Raji (cell line): ENCODE data around the gene TDRD1.

Experiments
- POLR2A ChIP-seq: IDR thresholded peaks from 2 replicates; pipeline ENCODE4 v1.6.1; 2011; ENCODE audit warnings: low read depth, low read length, control low read depth; ENCODE audit not compliant: insufficient read depth

TDRD1 gene, protein sequence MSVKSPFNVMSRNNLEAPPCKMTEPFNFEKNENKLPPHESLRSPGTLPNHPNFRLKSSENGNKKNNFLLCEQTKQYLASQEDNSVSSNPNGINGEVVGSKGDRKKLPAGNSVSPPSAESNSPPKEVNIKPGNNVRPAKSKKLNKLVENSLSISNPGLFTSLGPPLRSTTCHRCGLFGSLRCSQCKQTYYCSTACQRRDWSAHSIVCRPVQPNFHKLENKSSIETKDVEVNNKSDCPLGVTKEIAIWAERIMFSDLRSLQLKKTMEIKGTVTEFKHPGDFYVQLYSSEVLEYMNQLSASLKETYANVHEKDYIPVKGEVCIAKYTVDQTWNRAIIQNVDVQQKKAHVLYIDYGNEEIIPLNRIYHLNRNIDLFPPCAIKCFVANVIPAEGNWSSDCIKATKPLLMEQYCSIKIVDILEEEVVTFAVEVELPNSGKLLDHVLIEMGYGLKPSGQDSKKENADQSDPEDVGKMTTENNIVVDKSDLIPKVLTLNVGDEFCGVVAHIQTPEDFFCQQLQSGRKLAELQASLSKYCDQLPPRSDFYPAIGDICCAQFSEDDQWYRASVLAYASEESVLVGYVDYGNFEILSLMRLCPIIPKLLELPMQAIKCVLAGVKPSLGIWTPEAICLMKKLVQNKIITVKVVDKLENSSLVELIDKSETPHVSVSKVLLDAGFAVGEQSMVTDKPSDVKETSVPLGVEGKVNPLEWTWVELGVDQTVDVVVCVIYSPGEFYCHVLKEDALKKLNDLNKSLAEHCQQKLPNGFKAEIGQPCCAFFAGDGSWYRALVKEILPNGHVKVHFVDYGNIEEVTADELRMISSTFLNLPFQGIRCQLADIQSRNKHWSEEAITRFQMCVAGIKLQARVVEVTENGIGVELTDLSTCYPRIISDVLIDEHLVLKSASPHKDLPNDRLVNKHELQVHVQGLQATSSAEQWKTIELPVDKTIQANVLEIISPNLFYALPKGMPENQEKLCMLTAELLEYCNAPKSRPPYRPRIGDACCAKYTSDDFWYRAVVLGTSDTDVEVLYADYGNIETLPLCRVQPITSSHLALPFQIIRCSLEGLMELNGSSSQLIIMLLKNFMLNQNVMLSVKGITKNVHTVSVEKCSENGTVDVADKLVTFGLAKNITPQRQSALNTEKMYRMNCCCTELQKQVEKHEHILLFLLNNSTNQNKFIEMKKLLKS

DNA sequence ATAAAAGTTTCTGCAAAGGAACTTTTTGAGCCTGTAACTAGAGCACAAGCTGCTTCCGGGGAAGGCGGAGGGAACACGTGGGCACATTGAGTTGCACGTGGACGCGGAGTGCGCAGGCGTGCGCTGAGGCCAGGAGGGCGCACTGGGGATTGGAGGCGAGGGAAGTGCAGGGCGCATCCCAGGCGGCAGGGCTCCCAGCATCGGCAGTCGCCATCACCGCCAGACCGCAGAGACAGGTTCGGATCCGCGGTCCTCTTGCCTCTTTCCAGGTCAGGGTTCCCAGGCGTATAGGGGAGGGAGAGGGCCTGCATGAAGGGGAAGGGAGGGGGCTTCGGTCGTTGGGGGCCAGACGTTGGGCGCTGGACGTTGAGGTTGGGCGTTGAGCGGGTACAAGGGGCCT lies at the start of gene TDRD1:
TDRD1 (plus strand) TSS at position 206 of the 400 bp plus-strand sequence. CDS start 8,479 bp downstream, outside the sequence.
- no peak for TF ChIP-seq POLR2A

DNA sequence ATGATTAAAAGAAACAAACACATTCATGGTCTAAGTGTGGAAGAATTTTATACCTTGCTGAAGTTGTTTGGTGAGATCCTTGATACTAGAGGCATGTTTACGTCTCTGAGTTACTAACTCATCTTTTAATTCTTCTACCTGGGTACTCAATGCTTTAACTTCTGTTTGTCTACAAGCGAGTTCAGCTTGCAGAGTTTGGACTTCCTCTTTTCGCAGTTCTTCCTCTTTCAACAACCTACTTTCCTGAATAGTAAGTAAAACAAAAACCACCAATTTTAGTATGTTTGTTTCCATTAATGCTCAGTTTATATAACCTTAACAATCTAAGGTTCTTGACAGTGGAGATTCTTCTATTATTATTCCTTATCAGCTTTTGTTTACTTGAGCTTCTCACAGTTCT lies 48.1 kb upstream of the TDRD1 start:
- TF ChIP-seq POLR2A = no peak

GRCh38 chr10:114135476-114135875 lies 43.7 kb upstream of the TDRD1 start:
- no peak for TF ChIP-seq POLR2A

GRCh38 chr10:114138581-114138980 lies 40.6 kb upstream of the TDRD1 start:
- no peak for TF ChIP-seq POLR2A

GRCh38 chr10:114140036-114140435 lies 39.1 kb upstream of the TDRD1 start:
- TF ChIP-seq POLR2A = no peak

GRCh38 chr10:114142018-114142417 lies 37.1 kb upstream of the TDRD1 start:
- no peak for TF ChIP-seq POLR2A

DNA sequence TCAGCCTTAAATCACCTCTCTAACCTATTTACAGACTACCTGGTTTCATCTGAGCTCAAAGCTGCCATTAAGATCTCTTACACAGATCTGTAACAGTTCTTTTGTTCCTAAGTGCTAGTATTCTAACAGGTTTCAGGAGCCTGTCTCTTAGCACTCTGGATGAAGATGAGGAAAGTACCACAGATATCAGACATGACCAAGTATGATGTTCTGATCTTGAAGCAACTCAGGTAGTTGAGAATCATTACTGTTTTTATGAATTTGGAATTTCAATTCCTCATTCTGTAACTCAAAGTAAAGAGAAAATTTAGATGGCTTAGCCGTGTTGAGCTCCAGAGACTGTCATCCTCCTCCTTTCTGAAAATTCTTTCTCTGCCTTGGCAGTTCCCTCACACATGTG lies 36.0 kb upstream of the TDRD1 start:
- TF ChIP-seq POLR2A = no peak

DNA sequence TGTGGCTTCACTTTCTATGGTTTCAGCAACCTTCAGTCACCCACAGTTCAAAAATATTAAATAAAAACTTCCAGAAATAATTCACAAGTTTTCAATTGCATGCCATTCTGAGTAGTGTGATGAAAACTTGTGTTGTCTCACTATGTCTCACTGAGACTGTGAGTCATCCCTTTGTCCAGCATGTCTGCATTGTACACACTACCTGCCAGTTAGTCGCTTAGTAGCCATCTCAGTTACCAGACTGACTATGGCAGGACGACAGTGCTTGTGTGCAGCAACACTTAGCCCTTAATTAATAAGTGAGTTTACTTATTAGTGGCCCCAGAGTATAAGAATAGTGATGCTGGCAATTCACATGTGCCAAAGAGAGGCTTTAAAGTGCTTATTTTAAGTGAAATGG lies 27.7 kb upstream of the TDRD1 start:
- TF ChIP-seq POLR2A = no peak

- TF ChIP-seq POLR2A = no peak
Observed at GRCh38 chr10:114151892-114152291, 27.3 kb upstream of the TDRD1 start.

- TF ChIP-seq POLR2A = no peak
Observed at GRCh38 chr10:114157912-114158311, 21.2 kb upstream of the TDRD1 start.

DNA sequence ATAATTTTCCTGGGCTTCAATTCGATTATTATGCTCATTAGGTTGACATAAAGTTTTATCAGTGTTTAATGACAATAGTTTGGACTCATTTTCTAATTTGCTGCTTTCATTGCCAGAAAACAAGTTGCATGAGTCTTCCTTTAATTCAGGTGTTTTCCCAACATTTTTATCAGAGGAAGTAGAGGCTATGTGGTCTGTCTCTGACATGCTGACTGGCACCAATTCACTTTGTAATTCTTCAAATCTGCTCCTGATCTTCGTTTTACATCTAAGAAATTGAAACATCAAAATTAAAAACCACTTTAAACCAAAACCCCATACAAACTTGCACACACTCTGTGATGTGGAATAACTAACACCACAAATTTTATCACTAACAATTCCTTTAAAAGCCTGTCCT lies 16.1 kb upstream of the TDRD1 start:
- TF ChIP-seq POLR2A = no peak

- no peak for TF ChIP-seq POLR2A
Observed at GRCh38 chr10:114166043-114166442, 13.1 kb upstream of the TDRD1 start.

GRCh38 chr10:114166494-114166893 lies 12.7 kb upstream of the TDRD1 start:
- TF ChIP-seq POLR2A = no peak

GRCh38 chr10:114167985-114168384 lies 11.2 kb upstream of the TDRD1 start:
- no peak for TF ChIP-seq POLR2A

GRCh38 chr10:114168450-114169009 lies 10.6 kb upstream of the TDRD1 start:
- no peak for TF ChIP-seq POLR2A
